LNCaP clone FGC (cell line): ENCODE results near the gene DTWD2.
"Not testable (repeated sequence)": the region's sequence is repeated elsewhere in the genome, so short reads cannot be mapped to it uniquely, and the experiment has no call there.

Experiments used
- DNase-seq: peaks from one replicate; pipeline ENCODE4 v3.0.0-alpha.2; 2011; ENCODE audit warnings: low read depth
- H3K4me3 ChIP-seq: 2 replicates; pipeline ENCODE4 v1.5.1; 2011; ENCODE audit warnings: mild to moderate bottlenecking, low read depth, low read length, control low read depth
- CTCF ChIP-seq: IDR thresholded peaks from 2 replicates; pipeline ENCODE4 v1.5.1; 2012; ENCODE audit warnings: mild to moderate bottlenecking; ENCODE audit not compliant: control insufficient read depth, insufficient read depth; ENCODE audit errors: extremely low read depth

The DTWD2 gene

GRCh38 chr5:118981783-118982182 is 6.6 kb downstream of the DTWD2 start:
- no peak overlapping the region for H3K4me3 ChIP-seq
- no peak for DNase-seq
- TF ChIP-seq CTCF, result no peak

GRCh38 chr5:118980438-118980837 is 7.9 kb downstream of the DTWD2 start:
- no peak for TF ChIP-seq CTCF
- H3K4me3 ChIP-seq, result no peak overlapping the region
- DNase-seq, result no peak

- no peak overlapping the region for H3K4me3 ChIP-seq
- no peak for DNase-seq
- TF ChIP-seq CTCF, result no peak
These were observed 8.3 kb downstream of the DTWD2 start for GRCh38 chr5:118980017-118980416.

- not testable (repeated sequence) for H3K4me3 ChIP-seq, DNase-seq
These were observed 14.4 kb downstream of the DTWD2 start for GRCh38 chr5:118973779-118974445.

- no peak for TF ChIP-seq CTCF
- DNase-seq, result no peak
- H3K4me3 ChIP-seq, result no peak overlapping the region
These were observed 19.4 kb downstream of the DTWD2 start for GRCh38 chr5:118968925-118969375.

- DNase-seq, result no peak
- H3K4me3 ChIP-seq, result no peak overlapping the region
- no peak for TF ChIP-seq CTCF
These were observed 19.9 kb downstream of the DTWD2 start for GRCh38 chr5:118968406-118968911.

- DNase-seq, result peak; percentile 39
- H3K4me3 ChIP-seq, result no peak overlapping the region
These were observed 21.3 kb downstream of the DTWD2 start for GRCh38 chr5:118967059-118967508.

More at GRCh38 chr5:118967059-118967508, 21.3 kb downstream of the DTWD2 start:
- no peak for TF ChIP-seq CTCF
